ENCODE measurements around the gene PPP1R2.

The PPP1R2 gene

DNA sequence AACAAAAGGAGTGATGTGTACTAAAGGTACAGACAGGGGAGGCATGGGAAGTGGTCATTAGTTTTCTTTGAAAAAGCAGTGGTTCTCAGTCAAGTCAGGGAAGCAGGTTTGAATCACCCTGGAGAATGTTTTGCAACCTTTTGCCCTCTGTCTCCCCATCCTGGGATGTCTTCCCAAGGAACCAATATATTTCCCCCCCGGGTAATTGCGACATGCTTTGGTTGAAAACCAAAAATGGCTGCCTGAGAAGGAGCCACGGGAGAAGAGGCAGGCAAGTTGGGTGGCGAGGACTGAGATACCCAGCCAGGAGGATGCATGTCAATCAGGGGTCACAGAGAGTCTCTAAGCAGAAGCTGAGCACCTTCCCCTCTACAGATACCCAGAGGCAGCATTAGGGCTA lies 20.2 kb upstream of the PPP1R2 start:
- DNase-seq, result no peak

DNA sequence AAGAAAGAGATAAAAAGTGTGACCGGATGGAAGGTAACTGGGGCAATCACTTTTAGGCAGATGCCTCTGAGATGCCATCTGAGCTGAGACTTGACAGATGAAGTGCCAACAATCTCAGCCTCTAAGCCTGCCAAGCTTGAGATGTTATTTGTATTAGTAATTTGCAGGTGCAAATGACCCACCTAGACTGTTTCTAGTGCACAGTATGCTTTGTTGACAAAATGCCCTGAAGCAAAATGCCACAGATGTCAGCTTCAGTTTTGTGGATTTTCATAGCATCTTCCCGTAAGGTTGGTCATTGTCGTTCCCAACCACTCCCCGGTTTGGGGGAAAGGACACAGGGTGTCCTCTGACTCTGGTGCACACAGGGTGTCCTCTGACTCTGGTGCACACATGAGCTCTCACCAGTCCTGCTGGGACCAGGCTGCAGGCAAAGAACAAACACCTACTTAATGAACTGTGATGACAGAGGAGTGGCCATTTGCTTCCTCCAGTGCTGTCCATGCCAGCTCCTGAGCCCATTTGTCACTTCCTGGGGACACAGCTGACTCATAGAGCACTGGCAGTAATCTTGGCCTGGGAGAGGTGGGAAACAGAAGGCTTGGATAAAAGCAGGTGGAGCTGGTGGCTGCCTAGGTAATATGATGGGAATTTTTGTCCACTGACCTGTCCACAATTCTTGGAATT lies 16.7 kb upstream of the PPP1R2 start:
- no peak for DNase-seq

DNA sequence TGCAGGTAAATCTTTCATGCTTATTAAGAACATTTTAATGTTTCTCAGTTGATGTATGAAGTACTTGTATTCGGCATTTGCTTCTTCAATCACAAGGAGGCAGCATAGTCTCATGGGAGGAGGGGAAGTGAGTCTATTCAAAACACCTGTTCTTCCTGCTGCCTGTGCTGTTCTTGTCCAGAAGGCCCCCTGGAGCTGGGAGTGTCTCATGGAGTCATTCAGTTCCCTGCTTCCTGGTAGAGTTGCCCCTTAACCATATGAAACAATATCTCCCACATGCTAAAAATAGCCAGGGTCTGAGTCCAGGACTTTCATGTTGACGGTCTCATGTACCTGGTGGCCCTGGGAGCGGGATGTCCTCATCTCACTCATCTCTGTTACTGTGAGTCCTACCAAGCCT lies 15.5 kb upstream of the PPP1R2 start:
- DNase-seq, result no peak

GRCh38 chr3:195557322-195557721 lies 14.2 kb upstream of the PPP1R2 start:
- no peak for DNase-seq

GRCh38 chr3:195556390-195556789 lies 13.3 kb upstream of the PPP1R2 start:
- no peak for DNase-seq

GRCh38 chr3:195555110-195555509 lies 12.0 kb upstream of the PPP1R2 start:
- DNase-seq, result no peak

GRCh38 chr3:195554458-195554857 lies 11.3 kb upstream of the PPP1R2 start:
- DNase-seq, result no peak

- DNase-seq, result no peak
Observed at GRCh38 chr3:195553268-195553667, 10.1 kb upstream of the PPP1R2 start.

DNA sequence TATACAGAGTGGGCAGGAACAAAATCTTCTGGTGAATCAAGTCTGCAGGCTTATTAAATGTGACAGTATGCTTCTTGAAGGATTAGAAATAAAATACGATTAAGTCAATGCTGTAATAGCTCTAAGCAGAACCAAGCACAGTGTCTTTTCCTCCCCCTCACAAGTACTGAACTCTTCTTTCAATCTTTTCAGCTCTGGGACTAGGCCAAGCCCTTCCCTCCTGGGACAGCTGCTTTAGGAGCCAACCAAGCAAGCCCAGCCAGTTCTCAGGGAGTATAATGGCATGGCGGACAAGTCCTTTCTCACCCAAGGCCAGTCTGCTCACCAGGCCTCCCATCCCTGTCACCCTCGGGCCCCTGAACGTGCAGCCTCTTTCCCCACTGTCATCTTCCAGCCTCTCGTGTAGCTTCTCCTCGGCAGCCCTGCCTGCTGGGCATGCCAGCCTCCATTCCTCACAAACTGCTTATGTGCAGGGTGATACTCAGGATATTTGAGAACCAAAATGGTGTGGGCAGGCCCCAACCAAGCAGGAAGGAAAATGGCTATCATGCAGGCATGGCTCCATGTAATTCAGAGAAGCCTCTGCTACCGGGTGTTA lies 8.4 kb upstream of the PPP1R2 start:
- no peak for DNase-seq

DNA sequence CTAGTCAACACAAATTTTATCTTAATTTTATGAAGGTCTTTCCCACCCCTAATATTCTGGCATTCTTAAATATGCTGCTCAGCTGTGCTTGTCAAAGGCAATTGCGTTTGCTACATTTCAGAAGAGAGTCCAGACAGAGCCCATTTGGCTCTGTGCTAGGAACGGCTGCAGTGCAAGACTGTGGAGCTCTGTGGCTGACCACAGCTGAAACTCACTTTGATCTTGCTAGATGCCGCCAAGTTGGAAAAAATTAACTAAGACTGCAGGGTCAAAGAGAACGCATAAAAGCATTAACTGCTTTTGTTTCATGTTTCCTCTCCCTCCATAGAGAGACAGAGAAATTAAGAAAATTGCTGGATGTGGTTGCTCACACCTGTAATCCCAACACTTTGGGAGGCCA lies 7.6 kb upstream of the PPP1R2 start:
- no peak for DNase-seq

- DNase-seq, result no peak
Observed at GRCh38 chr3:195549931-195550519, 6.9 kb upstream of the PPP1R2 start.

DNA sequence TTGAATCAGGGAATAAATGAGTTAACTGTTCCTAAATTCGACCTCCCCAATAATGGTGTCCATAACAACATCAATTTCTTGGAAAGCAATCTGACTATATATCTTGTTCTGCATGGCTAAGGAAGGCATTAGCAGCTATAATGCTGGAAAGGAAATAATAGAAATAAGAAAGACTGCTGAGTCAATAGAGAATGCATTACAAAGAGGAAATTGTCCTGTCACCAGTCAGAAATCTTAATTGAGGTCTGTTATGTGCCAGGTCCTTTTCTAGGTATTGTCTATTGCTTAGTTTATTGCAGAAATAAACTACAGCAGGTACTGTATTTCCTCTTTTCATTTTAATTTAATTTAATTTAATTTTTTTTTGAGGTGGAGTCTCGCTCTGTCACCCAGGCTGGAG lies 5.9 kb upstream of the PPP1R2 start:
- DNase-seq, result no peak

GRCh38 chr3:195548501-195548900 lies 5.4 kb upstream of the PPP1R2 start:
- no peak for DNase-seq

DNA sequence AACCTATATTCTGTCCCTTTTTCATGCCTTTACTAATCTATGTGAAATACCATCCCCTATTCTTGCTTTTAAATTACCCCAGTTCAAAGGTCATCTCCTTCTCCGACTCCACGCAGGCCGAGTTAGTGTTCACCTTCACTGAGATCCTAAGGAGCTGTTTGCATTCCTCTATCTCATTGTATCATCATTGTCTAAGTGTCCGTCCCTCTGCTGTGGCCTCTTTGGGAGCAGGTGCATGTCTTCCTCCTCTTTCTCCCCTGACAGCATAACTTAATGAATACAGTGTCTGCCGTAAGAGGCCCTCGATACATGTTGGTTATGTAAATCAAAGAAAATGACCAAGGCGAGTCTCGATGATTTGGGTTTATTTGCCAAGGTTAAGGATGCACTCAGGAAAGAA lies 4.9 kb upstream of the PPP1R2 start:
- DNase-seq, result no peak

DNA sequence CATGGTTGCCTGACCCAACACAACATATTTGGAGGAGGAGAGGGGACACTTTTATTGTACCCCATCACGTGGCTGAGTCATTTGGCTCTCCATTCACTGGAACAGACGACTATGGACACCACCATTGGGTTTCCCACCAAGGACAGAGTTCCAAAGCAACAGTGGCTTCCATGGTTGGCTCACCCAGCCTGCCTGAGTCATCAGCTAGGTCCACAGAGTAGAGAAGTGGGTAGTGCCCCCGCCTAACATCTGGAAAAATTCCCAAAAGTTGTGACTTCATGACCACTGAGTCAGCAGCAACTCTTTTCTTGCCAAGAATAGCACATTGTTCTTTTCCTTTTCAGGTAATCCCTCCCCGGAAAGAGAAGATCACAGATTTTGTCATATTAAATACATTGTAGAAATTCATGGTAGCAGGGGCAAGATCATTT lies 3.0 kb upstream of the PPP1R2 start:
- no peak for DNase-seq

- DNase-seq, result no peak
Observed at GRCh38 chr3:195544634-195545033, 1.5 kb upstream of the PPP1R2 start.

DNA sequence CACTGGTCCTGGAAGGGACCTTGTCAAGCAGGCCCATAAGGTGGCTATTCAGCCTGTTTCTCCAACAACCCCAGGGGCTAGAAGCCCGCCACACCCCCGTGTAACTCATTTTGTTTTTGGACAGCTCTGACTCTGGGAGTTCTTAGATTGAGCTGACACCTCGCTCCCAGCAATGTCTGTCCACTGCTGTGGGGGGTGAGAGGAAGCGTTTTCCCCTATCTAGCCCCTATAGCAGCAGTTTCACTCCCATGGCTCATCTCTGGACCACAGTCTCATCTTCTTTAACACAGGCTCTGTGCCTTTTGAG lies 1.1 kb upstream of the PPP1R2 start:
- DNase-seq, result no peak

- DNase-seq, result no peak
Observed at GRCh38 chr3:195543500-195544229, 540 bp upstream of the PPP1R2 start.

DNA sequence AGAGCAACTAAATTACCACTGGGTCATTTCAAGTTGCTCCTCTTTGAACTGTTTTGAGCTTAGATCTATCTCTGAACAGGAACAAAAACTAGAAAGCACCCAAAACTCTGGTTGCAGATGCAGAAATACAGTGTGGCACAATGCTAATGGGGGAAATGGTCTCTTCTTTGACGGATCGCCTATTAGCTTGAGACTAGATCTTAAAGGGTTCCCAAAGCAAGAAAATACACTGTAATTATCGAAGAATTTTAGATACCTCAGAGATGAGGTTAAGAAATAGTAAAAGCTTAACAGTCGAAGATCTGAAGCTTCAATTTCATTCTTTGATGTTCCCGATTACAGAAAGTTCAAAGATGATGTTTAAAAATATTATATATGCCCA lies 818 bp downstream of the PPP1R2 start:
- DNase-seq, result no peak

GRCh38 chr3:195540511-195540910 lies 2.6 kb downstream of the PPP1R2 start:
- no peak for DNase-seq

- DNase-seq, result no peak
Observed at GRCh38 chr3:195540027-195540426, 3.1 kb downstream of the PPP1R2 start.

GRCh38 chr3:195539479-195539878 lies 3.6 kb downstream of the PPP1R2 start:
- no peak for DNase-seq

GRCh38 chr3:195537995-195538394 lies 5.1 kb downstream of the PPP1R2 start:
- DNase-seq, result no peak

- DNase-seq, result no peak
Observed at GRCh38 chr3:195535293-195535692, 7.8 kb downstream of the PPP1R2 start.
